ENCODE results near the gene ASB8. TPM values are rescaled to one million over a fixed set of nuclear protein-coding genes. Genes with fewer than 3 reads are reported as not detected.

The ASB8 gene
- total and polyA plus RNA-seq, 11 donors: 24.9 to 97.6 (median 79.1) TPM

DNA sequence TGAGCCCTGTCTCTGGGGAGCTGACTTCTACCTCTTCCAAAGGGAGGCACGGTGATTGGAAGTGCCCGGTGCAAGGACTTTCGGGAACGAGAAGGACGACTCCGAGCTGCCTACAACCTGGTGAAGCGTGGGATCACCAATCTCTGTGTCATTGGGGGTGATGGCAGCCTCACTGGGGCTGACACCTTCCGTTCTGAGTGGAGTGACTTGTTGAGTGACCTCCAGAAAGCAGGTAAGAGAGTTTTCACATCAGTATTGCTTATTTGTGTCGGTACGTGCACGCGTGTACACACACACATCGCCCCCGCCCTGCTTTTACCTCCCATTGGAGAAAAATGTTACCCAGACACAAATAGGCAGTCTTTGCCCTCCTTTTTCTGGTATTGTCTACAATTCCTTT is 24.5 kb downstream of the ASB8 start:
- intact Hi-C loops (cut with DNase I): no loop called here
- ATAC-seq: no peak
- DNase-seq: no peak
- TF ChIP-seq CTCF (IDR thresholded peaks at IDR 0.05) (no peak), POLR2A (IDR thresholded peaks at IDR 0.05) (no peak)
- Histone ChIP-seq H3K4me1 (peaks cover 0 to 43% (median 10%) of the 10 kb centered on the region in 12 donors), H3K27me3 (no peaks in the 10 kb centered on the region), H3K9me3 (no peaks in the 10 kb centered on the region), H3K27ac (peak overlapping the region in 2 of 12 donors; percentile 62 to 70), H3K4me3 (no peak overlapping the region), H3K36me3 (peaks cover 0 to 100% (median 78%) of the 10 kb centered on the region in 9 donors)
- WGBS, 4 donors: 93 to 95% (median 94%) methylated on average over 9 to 14 of the region's 14 CpGs

- intact Hi-C loops (cut with DNase I): no loop called here
- Histone ChIP-seq H3K9me3 (no peaks in the 10 kb centered on the region), H3K27ac (peak overlapping the region in 10 of 12 donors; percentile 8 to 70 (median 32)), H3K36me3 (peaks cover 0 to 100% (median 79%) of the 10 kb centered on the region in 9 donors), H3K4me3 (no peak overlapping the region), H3K4me1 (peaks cover 0 to 54% (median 16%) of the 10 kb centered on the region in 12 donors), H3K27me3 (no peaks in the 10 kb centered on the region)
- TF ChIP-seq POLR2A (IDR thresholded peaks at IDR 0.05) (no peak), CTCF (IDR thresholded peaks at IDR 0.05) (no peak)
- 53 to 60% (median 58%) methylated on average over 2 of the region's 2 CpGs for WGBS, 4 donors
- ATAC-seq (peak; percentile 29 to 52 (median 44)), DNase-seq (peak in 1 of 5 donors; percentile 29)
These were observed 25.8 kb downstream of the ASB8 start for GRCh38 chr12:48131517-48131916.

GRCh38 chr12:48129376-48129775 is 27.9 kb downstream of the ASB8 start:
- H3K27ac ChIP-seq: peak overlapping the region in 6 of 12 donors; percentile 6 to 70 (median 26)
- DNase-seq (no peak), ATAC-seq (no peak)
- H3K4me3 ChIP-seq: no peak overlapping the region
- TF ChIP-seq POLR2A (IDR thresholded peaks at IDR 0.05): no peak
- TF ChIP-seq CTCF (IDR thresholded peaks at IDR 0.05): no peak
- H3K27me3 ChIP-seq: no peaks in the 10 kb centered on the region
- H3K4me1 ChIP-seq: peaks cover 0 to 65% (median 18%) of the 10 kb centered on the region in 12 donors
- WGBS, 4 donors: 43 to 62% (median 53%) methylated on average over 1 of the region's 1 CpG
- peaks cover 0 to 98% (median 64%) of the 10 kb centered on the region in 9 donors for H3K36me3 ChIP-seq
- H3K9me3 ChIP-seq: no peaks in the 10 kb centered on the region
- intact Hi-C loops (cut with DNase I): no loop called here

DNA sequence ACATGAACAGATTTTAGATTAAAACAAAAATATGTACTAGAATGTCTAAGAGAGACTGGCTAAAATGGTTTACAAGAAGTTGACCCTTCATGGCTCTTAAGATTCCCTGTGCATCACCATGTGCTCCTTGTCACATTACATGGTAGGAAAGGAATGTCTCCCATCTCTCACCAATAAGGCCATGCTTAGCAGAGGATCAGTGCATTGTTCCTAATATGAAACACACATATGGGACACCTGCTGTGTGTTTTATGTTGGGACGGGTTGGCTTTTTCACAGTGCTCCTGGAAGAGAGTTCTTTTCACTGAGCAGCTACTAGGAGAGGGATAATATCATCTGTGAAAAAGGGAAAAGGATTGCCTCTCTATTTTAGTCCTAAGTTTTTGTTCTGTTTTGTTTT is 28.5 kb downstream of the ASB8 start:
- Histone ChIP-seq H3K27ac (peak overlapping the region in 3 of 12 donors; percentile 6 to 86 (median 6)), H3K9me3 (no peaks in the 10 kb centered on the region), H3K36me3 (peaks cover 0 to 98% (median 58%) of the 10 kb centered on the region in 9 donors), H3K4me1 (peaks cover 0 to 66% (median 18%) of the 10 kb centered on the region in 12 donors), H3K27me3 (no peaks in the 10 kb centered on the region), H3K4me3 (no peak overlapping the region)
- DNase-seq (no peak), ATAC-seq (no peak)
- 91 to 93% (median 93%) methylated on average over 1 of the region's 1 CpG for WGBS, 4 donors
- intact Hi-C loops (cut with DNase I): no loop called here
- no peak for TF ChIP-seq POLR2A (IDR thresholded peaks at IDR 0.05)
- no peak for TF ChIP-seq CTCF (IDR thresholded peaks at IDR 0.05)

Data from heart left ventricle (tissue), 16 donors.